Activated naive CD8-positive, alpha-beta T cell treated with anti-CD3 and anti-CD28 coated beads, Interleukin-2, amount 10 ng/mL, durations not matched to agents 7 days and 5 days (primary cell): ENCODE data around the gene PSMB11. TPM values are rescaled to one million over a fixed set of nuclear protein-coding genes. Genes with fewer than 3 reads are reported as not detected.
A peak's percentile ranks its signal among the peaks of the same experiment; 100 is the strongest.
"Not testable (repeated sequence)": the region's sequence is repeated elsewhere in the genome, so short reads cannot be mapped to it uniquely, and the experiment has no call there.

ENCODE experiments used
- ATAC-seq: fragments of 150-1000 bp; cut with Tn5 transposase; one replicate; pipeline ENCODE4 v1.10.0; 2021; ENCODE audit warnings: low read depth, moderate library complexity
- POLR2A ChIA-PET: fragments of 350-600 bp; sonication (Branson Sonifier 250); formaldehyde crosslinking; loops from one replicate; lab custom pipeline; 2021; ENCODE audit warnings: antibody characterized with exemption; lab: Charles Lee
- DNase-seq: peaks from one replicate; pipeline ENCODE4 v3.0.0; 2021
- H3K27ac Mint-ChIP-seq: one replicate; pipeline ENCODE4 v1.8.0; 2022; ENCODE audit warnings: mild to moderate bottlenecking, mixed read lengths
- H3K27me3 Mint-ChIP-seq: one replicate; pipeline ENCODE4 v1.8.0; 2022; ENCODE audit warnings: mild to moderate bottlenecking, moderate library complexity, mixed read lengths
- H3K36me3 Mint-ChIP-seq: one replicate; pipeline ENCODE4 v1.8.0; 2021; ENCODE audit warnings: mild to moderate bottlenecking, mixed read lengths
- H3K4me1 Mint-ChIP-seq: one replicate; pipeline ENCODE4 v1.8.0; 2021; ENCODE audit warnings: mixed read lengths
- H3K4me3 Mint-ChIP-seq: one replicate; pipeline ENCODE4 v1.8.0; 2022; ENCODE audit warnings: mild to moderate bottlenecking, moderate library complexity, mixed read lengths
- H3K9me3 Mint-ChIP-seq: one replicate; pipeline ENCODE4 v1.8.0; 2021; ENCODE audit warnings: mixed read lengths
- total RNA-seq, 2 experiments: library from RNA; stranded (reverse); gene quantifications; one replicate each; pipeline ENCODE4 v1.2.3, GENCODE V29; 2021

The PSMB11 gene
- total RNA-seq, 2 experiments from 2014 or later = not detected

- Mint-ChIP-seq H3K27ac (peak overlapping the region; percentile 96), H3K27me3 (no peaks in the 10 kb centered on the region), H3K4me1 (peaks cover 31% of the 10 kb centered on the region), H3K4me3 (peak overlapping the region; percentile 95), H3K36me3 (no peaks in the 10 kb centered on the region), H3K9me3 (no peaks in the 10 kb centered on the region)
- ATAC-seq = no peak
- DNase-seq = no peak
- POLR2A ChIA-PET = interaction anchor here (1.1 to 2.5 kb wide), 10 partner anchors 10 to 315 kb away, joined by 4 to 18 read pairs (median 12); partner anchors contain the start of genes HAUS4, LRP10, PABPN1 and RBM23
These were observed 35.9 kb upstream of the PSMB11 start for GRCh38 chr14:23006188-23006534.

GRCh38 chr14:23006544-23007419, 35.2 kb upstream of the PSMB11 start:
- H3K36me3 Mint-ChIP-seq = no peaks in the 10 kb centered on the region
- H3K27me3 Mint-ChIP-seq = no peaks in the 10 kb centered on the region
- no peaks in the 10 kb centered on the region for H3K9me3 Mint-ChIP-seq
- H3K4me3 Mint-ChIP-seq = peak overlapping the region; percentile 95
- peaks cover 34% of the 10 kb centered on the region for H3K4me1 Mint-ChIP-seq
- POLR2A ChIA-PET = interaction anchor here (0.6 to 2.5 kb wide), 25 partner anchors 10 to 1496 kb away, joined by 3 to 18 read pairs (median 4); partner anchors contain the start of genes ACIN1, AJUBA, HAUS4 and LRP10
- H3K27ac Mint-ChIP-seq = peak overlapping the region; percentile 96
- ATAC-seq (peak; percentile 98), DNase-seq (peak; percentile 94)

- peak overlapping the region; percentile 73 for H3K27ac Mint-ChIP-seq
- H3K4me1 Mint-ChIP-seq = peaks cover 34% of the 10 kb centered on the region
- no peaks in the 10 kb centered on the region for H3K36me3 Mint-ChIP-seq
- ATAC-seq (no peak), DNase-seq (no peak)
- POLR2A ChIA-PET = interaction anchor here (1.1 to 1.3 kb wide), 2 partner anchors 14 to 26 kb away, joined by 3 to 4 read pairs; partner anchors contain the start of gene PSMB5
- peak overlapping the region; percentile 95 for H3K4me3 Mint-ChIP-seq
- H3K27me3 Mint-ChIP-seq = no peaks in the 10 kb centered on the region
- H3K9me3 Mint-ChIP-seq = no peaks in the 10 kb centered on the region
These were observed 33.2 kb upstream of the PSMB11 start for GRCh38 chr14:23008831-23009230.

DNA sequence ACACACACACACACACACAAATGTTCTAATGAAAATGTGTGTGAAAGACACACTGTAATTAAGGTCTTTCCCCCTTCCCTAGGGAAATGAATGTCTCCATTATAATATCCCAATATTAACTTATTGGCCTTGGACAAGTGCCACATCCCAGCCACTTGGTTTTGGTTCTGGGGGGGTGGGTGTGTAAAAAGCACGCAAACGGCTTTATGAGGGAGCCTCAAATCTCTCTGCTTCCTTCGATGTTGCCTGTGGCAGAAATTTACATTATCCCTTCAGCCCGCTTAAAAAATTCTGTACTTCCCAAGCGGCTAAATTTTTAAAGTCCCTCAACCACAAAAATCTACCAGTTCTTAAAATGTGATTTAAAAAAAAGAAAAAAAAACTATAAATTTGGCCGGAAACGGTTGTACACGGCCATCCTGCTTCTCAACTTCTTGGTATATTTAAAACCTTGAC, 32.5 kb upstream of the PSMB11 start:
- no peaks in the 10 kb centered on the region for H3K27me3 Mint-ChIP-seq
- ATAC-seq (no peak), DNase-seq (no peak)
- no peaks in the 10 kb centered on the region for H3K9me3 Mint-ChIP-seq
- POLR2A ChIA-PET = interaction anchor here (1.3 kb wide), 1 partner anchor 25 kb away, joined by 4 read pairs; the partner anchor contains the start of gene PSMB5
- peak overlapping the region; percentile 95 for H3K4me3 Mint-ChIP-seq
- H3K36me3 Mint-ChIP-seq = no peaks in the 10 kb centered on the region
- H3K27ac Mint-ChIP-seq = peak overlapping the region; percentile 89
- H3K4me1 Mint-ChIP-seq = peaks cover 34% of the 10 kb centered on the region

DNA sequence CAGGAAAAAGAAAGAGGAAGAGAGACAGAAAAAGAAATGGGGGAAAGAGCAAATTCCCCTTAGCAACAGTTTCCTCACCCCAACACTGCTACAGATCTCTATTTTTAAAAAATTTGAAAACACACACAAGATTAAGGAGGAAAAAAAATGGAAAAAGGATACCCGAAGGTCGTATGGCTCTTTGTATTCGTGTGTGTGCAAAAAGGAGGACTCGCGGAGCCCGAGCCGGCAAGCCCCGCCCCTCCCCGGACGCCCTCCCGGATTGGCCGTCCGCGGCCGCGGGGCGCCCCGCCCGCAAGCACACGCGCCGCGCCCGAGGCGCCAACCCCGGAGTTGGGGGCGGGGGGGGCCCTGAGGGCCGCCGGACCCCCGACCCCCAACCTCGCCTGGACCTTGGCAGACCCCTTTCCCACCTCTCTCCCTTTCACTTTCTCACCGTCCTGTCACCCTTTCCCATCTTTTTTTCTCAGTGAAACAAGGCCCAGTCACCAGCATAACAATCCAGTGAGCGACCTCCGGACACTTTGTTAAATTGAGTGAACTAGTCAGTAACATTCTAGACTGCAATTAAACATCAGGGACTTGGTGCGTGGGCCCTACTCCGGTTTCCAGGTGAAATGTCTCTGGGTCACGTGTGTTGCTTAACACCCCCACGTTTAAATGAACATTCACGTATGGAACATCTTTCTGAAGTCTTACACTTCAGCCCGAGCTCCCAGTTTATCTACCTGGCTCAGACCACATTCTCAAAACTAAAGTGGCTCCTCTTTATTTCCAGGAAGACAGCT, 31.9 kb upstream of the PSMB11 start, which contains the start of gene C14orf93:
Gene C14orf93 (minus strand): TSS at position 205 of the 788 bp plus-strand sequence. CDS start 11,120 bp downstream, outside the sequence.
- peak; percentile 28 for ATAC-seq
- Mint-ChIP-seq H3K27me3 (no peaks in the 10 kb centered on the region), H3K36me3 (no peaks in the 10 kb centered on the region), H3K27ac (peak within 1 kb of the TSS; percentile 90), H3K4me1 (peaks cover 31% of the 10 kb centered on the region), H3K9me3 (no peaks in the 10 kb centered on the region), H3K4me3 (peak within 1 kb of the TSS; percentile 95)
- DNase-seq = peak; percentile 87
- POLR2A ChIA-PET = interaction anchor here (0.8 kb wide), 1 partner anchor 17 kb away, joined by 5 read pairs; no protein-coding TSS in a partner anchor

- POLR2A ChIA-PET = interaction anchor here (0.8 to 1.8 kb wide), 2 partner anchors 16 to 21 kb away, joined by 3 to 4 read pairs; partner anchors contain the start of gene PSMB5
- DNase-seq = no peak
- Mint-ChIP-seq H3K4me1 (peaks cover 19% of the 10 kb centered on the region), H3K27ac (no peak overlapping the region), H3K36me3 (no peaks in the 10 kb centered on the region), H3K4me3 (no peak overlapping the region), H3K27me3 (no peaks in the 10 kb centered on the region), H3K9me3 (no peaks in the 10 kb centered on the region)
- no peak for ATAC-seq
These were observed 28.8 kb upstream of the PSMB11 start for GRCh38 chr14:23013054-23013748.

- H3K9me3 Mint-ChIP-seq, H3K27ac Mint-ChIP-seq, H3K4me3 Mint-ChIP-seq, H3K27me3 Mint-ChIP-seq, ATAC-seq, H3K36me3 Mint-ChIP-seq, DNase-seq: not testable (repeated sequence)
- POLR2A ChIA-PET = interaction anchor here (0.8 to 1.8 kb wide), 2 partner anchors 16 to 21 kb away, joined by 3 to 4 read pairs; partner anchors contain the start of gene PSMB5
- H3K4me1 Mint-ChIP-seq = peaks cover 15% of the 10 kb centered on the region
These were observed 28.3 kb upstream of the PSMB11 start for GRCh38 chr14:23013749-23014054.

GRCh38 chr14:23015618-23016017, 26.4 kb upstream of the PSMB11 start:
- ATAC-seq (no peak), DNase-seq (no peak)
- Mint-ChIP-seq H3K27ac (no peak overlapping the region), H3K9me3 (no peaks in the 10 kb centered on the region), H3K27me3 (no peaks in the 10 kb centered on the region), H3K4me1 (peaks cover 4% of the 10 kb centered on the region), H3K36me3 (no peaks in the 10 kb centered on the region), H3K4me3 (peak overlapping the region; percentile 12)
- POLR2A ChIA-PET = interaction anchor here (0.6 to 2.8 kb wide), 3 partner anchors 8 to 23 kb away, joined by 4 to 11 read pairs (median 5); no protein-coding TSS in a partner anchor

- H3K4me3 Mint-ChIP-seq = no peak overlapping the region
- H3K9me3 Mint-ChIP-seq = no peaks in the 10 kb centered on the region
- H3K27me3 Mint-ChIP-seq = no peaks in the 10 kb centered on the region
These were observed 24.9 kb upstream of the PSMB11 start for GRCh38 chr14:23017091-23017490.

DNA sequence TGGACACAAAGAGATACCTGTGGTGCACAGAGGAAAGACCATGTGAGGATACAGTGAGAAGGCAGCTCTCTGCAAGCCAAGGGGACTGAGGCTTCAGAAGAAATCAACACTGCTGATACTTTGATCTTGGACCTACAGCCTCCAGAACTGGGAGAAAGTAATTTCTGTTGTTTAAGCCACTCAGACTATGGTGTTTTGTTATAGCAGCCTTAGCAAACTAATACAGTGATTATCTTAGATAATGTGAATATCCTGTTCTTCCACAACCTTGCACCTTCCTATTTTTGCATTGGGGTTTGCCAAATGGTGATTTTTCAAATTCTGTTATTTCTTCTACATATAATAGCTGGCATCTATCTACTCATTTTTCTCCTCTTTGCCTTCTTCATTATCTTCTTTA, 23.9 kb upstream of the PSMB11 start:
- no peaks in the 10 kb centered on the region for H3K9me3 Mint-ChIP-seq
- ATAC-seq (no peak), DNase-seq (no peak)
- H3K27ac Mint-ChIP-seq = no peak overlapping the region
- no peak overlapping the region for H3K4me3 Mint-ChIP-seq
- H3K36me3 Mint-ChIP-seq = no peaks in the 10 kb centered on the region
- POLR2A ChIA-PET = no interaction called here
- H3K27me3 Mint-ChIP-seq = no peaks in the 10 kb centered on the region
- H3K4me1 Mint-ChIP-seq = peaks cover 7% of the 10 kb centered on the region

More at GRCh38 chr14:23017091-23017490, 24.9 kb upstream of the PSMB11 start:
- Mint-ChIP-seq H3K27ac (no peak overlapping the region), H3K36me3 (no peaks in the 10 kb centered on the region), H3K4me1 (peaks cover 2% of the 10 kb centered on the region)
- ATAC-seq = no peak
- DNase-seq = no peak
- POLR2A ChIA-PET = interaction anchor here (0.6 to 2.8 kb wide), 2 partner anchors 10 to 19 kb away, joined by 3 to 11 read pairs; no protein-coding TSS in a partner anchor

- H3K36me3 Mint-ChIP-seq = peaks cover 8% of the 10 kb centered on the region
- POLR2A ChIA-PET = interaction anchor here (0.7 to 2.1 kb wide), 3 partner anchors 14 to 22 kb away, joined by 3 to 10 read pairs (median 7); partner anchors contain the start of gene PSMB5
- H3K9me3 Mint-ChIP-seq = no peaks in the 10 kb centered on the region
- peaks cover 14% of the 10 kb centered on the region for H3K4me1 Mint-ChIP-seq
- no peak overlapping the region for H3K4me3 Mint-ChIP-seq
- no peak for ATAC-seq
- H3K27me3 Mint-ChIP-seq = no peaks in the 10 kb centered on the region
- H3K27ac Mint-ChIP-seq = no peak overlapping the region
- DNase-seq = no peak
These were observed 21.6 kb upstream of the PSMB11 start for GRCh38 chr14:23020143-23021128.
